ENCODE data around the gene SLC44A5. TPM values are rescaled to one million over a fixed set of nuclear protein-coding genes. Genes with fewer than 3 reads are reported as not detected.

SLC44A5 gene
- total RNA-seq, 1 experiment from 2014 or later: 2.8 TPM

GRCh38 chr1:75588779-75589475, 22.0 kb downstream of the SLC44A5 start:
- DNase-seq (ENCODE audit: low spot score): no peak

GRCh38 chr1:75587692-75588091, 23.2 kb downstream of the SLC44A5 start:
- no peak for DNase-seq (ENCODE audit: low spot score)

- DNase-seq (ENCODE audit: low spot score): no peak
These were observed 27.6 kb downstream of the SLC44A5 start for GRCh38 chr1:75583282-75583681.

GRCh38 chr1:75582725-75583261, 28.1 kb downstream of the SLC44A5 start:
- no peak for DNase-seq (ENCODE audit: low spot score)

GRCh38 chr1:75579046-75579445, 31.9 kb downstream of the SLC44A5 start:
- no peak for DNase-seq (ENCODE audit: low spot score)

- DNase-seq (ENCODE audit: low spot score): no peak
These were observed 35.1 kb downstream of the SLC44A5 start for GRCh38 chr1:75575837-75576236.

GRCh38 chr1:75567191-75567590, 43.7 kb downstream of the SLC44A5 start:
- DNase-seq (ENCODE audit: low spot score): no peak

GRCh38 chr1:75559800-75560199, 51.1 kb downstream of the SLC44A5 start:
- DNase-seq (ENCODE audit: low spot score): no peak

- peak; percentile 10 for DNase-seq (ENCODE audit: low spot score)
These were observed 51.8 kb downstream of the SLC44A5 start for GRCh38 chr1:75559136-75559535.

GRCh38 chr1:75554870-75555269, 56.0 kb downstream of the SLC44A5 start:
- DNase-seq (ENCODE audit: low spot score): no peak

- DNase-seq (ENCODE audit: low spot score): no peak
These were observed 56.7 kb downstream of the SLC44A5 start for GRCh38 chr1:75554181-75554580.

GRCh38 chr1:75550559-75550958, 60.4 kb downstream of the SLC44A5 start:
- no peak for DNase-seq (ENCODE audit: low spot score)

- no peak for DNase-seq (ENCODE audit: low spot score)
These were observed 62.0 kb downstream of the SLC44A5 start for GRCh38 chr1:75548721-75549480.

- no peak for DNase-seq (ENCODE audit: low spot score)
These were observed 67.2 kb downstream of the SLC44A5 start for GRCh38 chr1:75543705-75544104.

- DNase-seq (ENCODE audit: low spot score): no peak
These were observed 67.9 kb downstream of the SLC44A5 start for GRCh38 chr1:75542818-75543570.

GRCh38 chr1:75539230-75540116, 71.4 kb downstream of the SLC44A5 start:
- DNase-seq (ENCODE audit: low spot score): peak; percentile 44

- DNase-seq (ENCODE audit: low spot score): no peak
These were observed 77.8 kb downstream of the SLC44A5 start for GRCh38 chr1:75533085-75533484.

GRCh38 chr1:75531570-75531969, 79.3 kb downstream of the SLC44A5 start:
- DNase-seq (ENCODE audit: low spot score): no peak

GRCh38 chr1:75529488-75529887, 81.4 kb downstream of the SLC44A5 start:
- DNase-seq (ENCODE audit: low spot score): no peak

GRCh38 chr1:75528001-75528400, 82.9 kb downstream of the SLC44A5 start:
- no peak for DNase-seq (ENCODE audit: low spot score)

GRCh38 chr1:75522389-75522788, 88.5 kb downstream of the SLC44A5 start:
- no peak for DNase-seq (ENCODE audit: low spot score)

Data from HT-29 (cell line).